H1 (cell line): ENCODE measurements around the gene TCEAL4. TPM values are rescaled to one million over a fixed set of nuclear protein-coding genes. Genes with fewer than 3 reads are reported as not detected.

Experiments
- ATF3 ChIP-seq: IDR thresholded peaks from 2 replicates; pipeline ENCODE4 v1.6.1; 2011; ENCODE audit warnings: low read depth, mild to moderate bottlenecking, low read length; ENCODE audit not compliant: insufficient read depth
- BRCA1 ChIP-seq: IDR thresholded peaks from 2 replicates; pipeline ENCODE4 v1.6.1; 2012; ENCODE audit warnings: low read depth, low read length, improper control_type of control experiment
- CBX8 ChIP-seq: fragments of 300-800, 300-1000 bp; sonication (generic); IDR thresholded peaks from 2 replicates; pipeline ENCODE4 v1.7.1; 2016; ENCODE audit warnings: low read depth, low read length, borderline replicate concordance
- EGR1 ChIP-seq: IDR thresholded peaks from 2 replicates; pipeline ENCODE4 v1.6.1; 2011; ENCODE audit warnings: low read depth, low read length, borderline replicate concordance
- MAX ChIP-seq: IDR thresholded peaks from 2 replicates; pipeline ENCODE4 v1.6.1; 2012; ENCODE audit warnings: inconsistent platforms
- RXRA ChIP-seq: IDR thresholded peaks from 2 replicates; pipeline ENCODE4 v1.6.1; 2011; ENCODE audit warnings: low read depth, mild to moderate bottlenecking, low read length, moderate library complexity; ENCODE audit not compliant: insufficient read depth
- SP4 ChIP-seq: IDR thresholded peaks from 2 replicates; pipeline ENCODE4 v1.6.1; 2012; ENCODE audit warnings: low read length, inconsistent platforms
- polyA plus RNA-seq, 7 experiments: library from polyadenylated mRNA; depleted of rRNA in 3 of 7; stranded (reverse) in 5 of 7; unstranded in 2 of 7; fragments of >200 nt in 5 of 7; fragments of 200-250 nt in 2 of 7; gene quantifications; 1 replicate in 5 of 7; 2 replicates in 1 of 7; 4 replicates in 1 of 7; pipeline versions ENCODE4 v1.2.1 to v1.2.3, GENCODE V29; 2011 to 2013; ENCODE audit warnings: missing spikeins in 2 of 7, mixed read lengths in 2 of 7
- total RNA-seq: library from RNA; stranded (reverse); fragmentation: NEBNext Ultra II Directional; extraction: Animal tissue kit (Norgen Biotek cat#: 25700); gene quantifications from 2 replicates; pipeline ENCODE4 v1.2.1, GENCODE V29; 2021
- TF ChIP-seq, protein P1 (sequence below), 3 experiments: IDR thresholded peaks; 1 replicate in 2 of 3; 2 replicates in 1 of 3; pipeline versions ENCODE4 v1.5.1 to v1.6.1; 2011; ENCODE audit warnings: low read length in 3 of 3, mild to moderate bottlenecking in 3 of 3, inconsistent platforms in 2 of 3, low read depth in 1 of 3, moderate library complexity in 1 of 3; ENCODE audit not compliant: insufficient read depth in 1 of 3; ENCODE audit errors: control extremely low read depth in 1 of 3
- TF ChIP-seq, protein P2 (sequence below): IDR thresholded peaks from 2 replicates; pipeline ENCODE4 v1.6.1; 2012; ENCODE audit warnings: inconsistent platforms

TCEAL4 gene
- total and polyA plus RNA-seq, 2 of the 8 experiments (the other 6 are each of a cell fraction or from before 2014, with no cell fraction given) = 10.1 to 53.0 TPM

DNA sequence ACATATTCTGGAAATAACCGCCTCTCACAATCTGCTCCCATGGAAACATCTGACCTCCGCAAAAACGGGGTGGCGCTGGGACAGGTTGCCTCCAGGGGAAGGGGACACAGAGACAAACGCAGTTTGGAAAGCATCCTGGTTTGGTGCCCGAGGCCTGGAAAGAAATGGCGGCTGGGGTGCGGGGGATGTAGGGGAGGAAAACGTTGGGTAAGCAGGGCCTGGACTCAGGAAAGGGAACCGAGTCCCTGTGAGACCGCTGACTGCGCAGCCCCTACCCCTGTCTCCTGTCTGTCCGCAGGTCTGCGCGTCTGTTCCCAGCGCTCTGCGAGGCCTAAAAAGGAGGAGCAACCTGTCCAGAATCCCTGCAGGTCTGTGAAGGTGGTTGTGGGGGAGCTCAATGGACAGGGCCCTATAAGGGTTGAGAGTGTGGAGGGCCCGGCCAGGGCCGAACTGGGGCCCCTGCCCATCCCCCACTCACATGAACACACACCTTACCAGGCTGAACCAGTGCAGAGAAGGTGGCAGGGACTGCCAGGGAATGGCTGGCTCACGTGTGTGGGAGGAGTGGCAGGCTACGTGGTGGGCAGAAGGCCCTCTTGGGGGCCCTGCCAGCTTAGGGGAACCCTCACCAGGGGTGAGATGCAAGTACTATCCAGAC lies 23.1 kb downstream of the TCEAL4 start (continued):
- no peak for TF ChIP-seq MAX
- no peak for TF ChIP-seq BRCA1
- no peak for TF ChIP-seq EGR1
- no peak for TF ChIP-seq RXRA
- TF ChIP-seq, protein P1, sequence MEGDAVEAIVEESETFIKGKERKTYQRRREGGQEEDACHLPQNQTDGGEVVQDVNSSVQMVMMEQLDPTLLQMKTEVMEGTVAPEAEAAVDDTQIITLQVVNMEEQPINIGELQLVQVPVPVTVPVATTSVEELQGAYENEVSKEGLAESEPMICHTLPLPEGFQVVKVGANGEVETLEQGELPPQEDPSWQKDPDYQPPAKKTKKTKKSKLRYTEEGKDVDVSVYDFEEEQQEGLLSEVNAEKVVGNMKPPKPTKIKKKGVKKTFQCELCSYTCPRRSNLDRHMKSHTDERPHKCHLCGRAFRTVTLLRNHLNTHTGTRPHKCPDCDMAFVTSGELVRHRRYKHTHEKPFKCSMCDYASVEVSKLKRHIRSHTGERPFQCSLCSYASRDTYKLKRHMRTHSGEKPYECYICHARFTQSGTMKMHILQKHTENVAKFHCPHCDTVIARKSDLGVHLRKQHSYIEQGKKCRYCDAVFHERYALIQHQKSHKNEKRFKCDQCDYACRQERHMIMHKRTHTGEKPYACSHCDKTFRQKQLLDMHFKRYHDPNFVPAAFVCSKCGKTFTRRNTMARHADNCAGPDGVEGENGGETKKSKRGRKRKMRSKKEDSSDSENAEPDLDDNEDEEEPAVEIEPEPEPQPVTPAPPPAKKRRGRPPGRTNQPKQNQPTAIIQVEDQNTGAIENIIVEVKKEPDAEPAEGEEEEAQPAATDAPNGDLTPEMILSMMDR (IDR thresholded peaks at IDR 0.05; ENCODE audit: control extremely low read depth in 1 of 3, insufficient read depth in 1 of 3, low read depth in 1 of 3, low read length in 3 of 3) = no peak
- no peak for TF ChIP-seq SP4
- no peak for TF ChIP-seq CBX8
- TF ChIP-seq, protein P2, sequence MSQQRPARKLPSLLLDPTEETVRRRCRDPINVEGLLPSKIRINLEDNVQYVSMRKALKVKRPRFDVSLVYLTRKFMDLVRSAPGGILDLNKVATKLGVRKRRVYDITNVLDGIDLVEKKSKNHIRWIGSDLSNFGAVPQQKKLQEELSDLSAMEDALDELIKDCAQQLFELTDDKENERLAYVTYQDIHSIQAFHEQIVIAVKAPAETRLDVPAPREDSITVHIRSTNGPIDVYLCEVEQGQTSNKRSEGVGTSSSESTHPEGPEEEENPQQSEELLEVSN = no peak
- no peak for TF ChIP-seq ATF3
